Endometrial microvascular endothelial cells (primary cell): Measurements from ENCODE around the gene DNAAF5. TPM values are rescaled to one million over a fixed set of nuclear protein-coding genes. Genes with fewer than 3 reads are reported as not detected.

ENCODE experiments used
- in situ Hi-C: cut with HindIII; loops from 2 replicates; pipeline ENCODE4 v1.10.0; 2017; ENCODE audit warnings: low sequenced_read_pairs, low pct_unique_long_range_greater_than_20kb; ENCODE audit errors: inconsistent ontology term
- total RNA-seq: library from RNA; depleted of rRNA; stranded (reverse); fragments of >200 nt; gene quantifications from one replicate; pipeline ENCODE4 v1.2.3, GENCODE V29; 2015; ENCODE audit errors: inconsistent ontology term

The DNAAF5 gene
- total RNA-seq: 55.6 TPM

DNA sequence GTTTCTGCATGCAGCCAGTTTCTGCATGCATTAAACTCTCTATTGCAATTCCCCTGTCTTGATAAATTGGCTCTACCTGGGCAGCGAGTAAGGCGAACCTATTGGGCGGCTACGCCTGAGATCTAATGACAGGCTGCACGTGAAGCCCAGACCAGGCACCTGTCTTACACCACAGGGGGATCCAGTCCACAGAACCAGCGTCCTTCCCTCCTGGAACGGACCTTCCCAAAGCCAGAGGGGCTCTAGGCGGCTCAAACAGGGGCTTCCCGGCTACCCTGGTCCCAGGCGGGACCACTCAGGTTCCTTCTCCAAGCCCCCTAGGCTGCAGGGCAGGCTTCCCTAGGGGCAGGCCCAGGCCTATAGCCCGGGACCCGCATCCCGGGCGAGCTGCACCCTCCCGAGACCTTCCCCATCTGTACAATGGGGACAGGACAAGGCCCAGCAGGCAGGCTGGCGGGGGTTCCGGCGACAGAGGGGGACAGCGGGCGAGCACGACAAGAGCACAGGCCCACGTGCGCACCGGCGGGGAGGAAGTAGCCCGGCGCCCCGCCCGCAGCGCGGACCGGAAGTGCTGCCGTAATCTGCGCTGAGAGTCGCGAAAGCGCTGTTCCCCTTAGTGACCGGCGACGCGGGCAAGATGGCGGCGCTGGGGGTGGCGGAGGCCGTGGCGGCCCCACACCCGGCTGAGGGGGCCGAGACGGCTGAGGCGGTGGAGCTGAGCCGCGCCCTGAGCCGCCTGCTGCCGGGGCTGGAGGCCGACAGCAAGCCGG, at the start of gene DNAAF5:
DNAAF5 (plus strand) TSS at position 616 of the 770 bp plus-strand sequence; CDS start at position 638, 22 bp downstream.
- in situ Hi-C loops: no loop called here

DNA sequence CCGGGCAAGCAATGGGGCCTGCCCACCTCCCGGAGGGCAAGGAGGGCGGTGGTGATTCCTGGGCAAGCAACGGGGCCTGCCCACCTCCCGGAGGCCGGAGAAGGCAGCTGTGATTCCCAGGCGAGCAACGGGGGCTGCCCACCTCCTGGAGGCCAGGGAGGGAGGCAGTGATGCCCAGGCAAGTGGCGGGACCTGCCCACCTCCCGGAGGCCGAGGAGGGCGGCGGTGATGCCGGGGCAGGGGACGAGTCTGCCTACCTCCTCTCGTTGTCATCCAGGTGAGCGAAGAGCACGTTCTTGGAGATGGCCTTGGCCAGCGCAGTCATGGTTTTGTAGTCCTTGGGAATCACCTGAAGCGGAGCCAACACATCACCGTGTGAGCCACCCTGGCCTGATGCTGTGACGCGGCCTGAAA, 49.5 kb upstream of the DNAAF5 start:
- in situ Hi-C loops: no loop called here

DNA sequence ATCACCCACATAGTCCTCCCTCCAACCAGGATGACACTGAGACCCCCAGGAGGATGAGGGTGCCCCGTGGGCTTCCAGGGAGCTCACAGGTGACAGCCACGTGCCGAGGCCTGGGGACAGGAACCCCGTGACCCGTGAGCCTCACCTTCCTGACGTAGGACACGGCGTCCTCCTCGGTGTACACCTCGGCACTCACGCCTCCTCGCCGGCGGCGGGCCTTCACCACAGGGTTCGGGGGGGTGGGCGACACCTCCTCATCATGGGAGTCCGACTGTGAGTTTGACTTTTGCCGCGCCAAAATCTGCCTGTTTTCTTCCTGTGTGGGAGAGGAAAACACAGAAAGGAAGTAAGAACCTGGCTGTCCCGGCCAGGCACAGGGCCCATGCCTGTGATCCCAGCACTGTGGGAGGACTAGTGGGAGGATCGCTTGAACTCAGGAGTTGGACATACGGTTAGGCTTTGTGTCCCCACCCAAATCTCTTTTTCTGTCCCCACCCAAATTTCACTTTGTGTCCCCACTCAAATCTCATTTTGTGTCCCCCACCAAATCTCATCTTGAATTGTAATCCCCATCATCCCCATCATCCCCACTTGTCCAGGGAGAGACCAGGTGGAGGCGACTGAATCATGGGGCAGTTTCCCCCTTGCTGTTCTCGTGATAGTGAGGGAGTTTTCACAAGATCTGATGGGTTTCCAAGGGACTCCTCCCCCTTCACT, 45.9 kb upstream of the DNAAF5 start:
- in situ Hi-C loops: no loop called here

DNA sequence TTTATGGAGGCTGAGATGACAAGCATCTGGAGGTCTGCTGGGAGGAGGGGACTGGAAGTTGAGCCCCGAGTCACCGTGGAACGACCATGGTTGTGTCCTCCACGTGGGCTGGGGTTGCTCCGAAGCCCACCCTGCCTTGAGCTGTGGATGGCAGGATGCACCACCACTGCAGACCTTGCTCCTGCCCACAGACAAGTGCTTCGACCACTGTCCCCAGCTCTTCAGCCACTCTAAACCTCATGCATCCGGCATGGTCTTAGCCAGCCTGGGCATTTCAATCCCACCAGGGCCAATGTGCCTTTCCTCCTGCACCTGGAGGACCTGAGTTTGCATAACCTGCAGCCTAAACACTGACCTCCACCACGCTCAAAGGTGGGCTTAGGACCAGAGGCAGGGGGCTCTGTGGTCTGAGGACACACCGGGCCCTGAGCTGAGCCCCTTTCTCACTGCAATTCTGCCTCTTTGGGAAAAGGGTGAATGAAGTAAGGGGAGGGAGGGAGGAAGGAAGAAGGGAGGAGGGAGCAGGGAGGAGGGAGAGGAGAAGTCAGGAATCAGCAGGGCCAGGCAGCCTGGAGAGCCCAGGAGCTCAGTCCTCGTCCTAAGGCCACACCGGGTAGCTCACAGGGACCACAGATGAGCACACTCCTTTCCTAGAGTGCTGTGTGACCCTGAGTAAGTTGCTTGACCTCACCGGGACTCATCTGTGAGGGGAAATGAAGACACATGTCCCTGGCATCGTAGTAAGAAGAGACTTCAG, 44.8 kb upstream of the DNAAF5 start:
- in situ Hi-C loops: no loop called here

DNA sequence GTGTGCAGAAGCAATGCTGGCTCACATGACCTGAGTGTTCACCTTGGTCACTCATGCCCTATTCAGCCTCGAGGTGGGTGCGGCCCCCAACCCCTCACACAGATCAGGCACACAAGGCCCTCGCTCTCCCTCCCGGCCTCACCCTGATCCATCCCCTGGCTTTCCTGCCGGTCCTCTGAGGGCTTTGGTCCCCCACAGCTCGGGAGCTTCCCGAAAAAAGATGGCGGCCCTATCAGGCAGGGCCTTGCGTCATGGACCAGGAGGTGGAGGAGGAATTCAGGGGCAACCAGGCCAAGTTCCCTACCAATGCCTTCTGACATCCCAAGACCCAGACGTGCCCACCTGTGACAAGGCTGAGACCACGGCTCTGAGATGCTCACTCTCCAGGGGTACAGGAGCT, 43.7 kb upstream of the DNAAF5 start:
- in situ Hi-C loops: no loop called here

DNA sequence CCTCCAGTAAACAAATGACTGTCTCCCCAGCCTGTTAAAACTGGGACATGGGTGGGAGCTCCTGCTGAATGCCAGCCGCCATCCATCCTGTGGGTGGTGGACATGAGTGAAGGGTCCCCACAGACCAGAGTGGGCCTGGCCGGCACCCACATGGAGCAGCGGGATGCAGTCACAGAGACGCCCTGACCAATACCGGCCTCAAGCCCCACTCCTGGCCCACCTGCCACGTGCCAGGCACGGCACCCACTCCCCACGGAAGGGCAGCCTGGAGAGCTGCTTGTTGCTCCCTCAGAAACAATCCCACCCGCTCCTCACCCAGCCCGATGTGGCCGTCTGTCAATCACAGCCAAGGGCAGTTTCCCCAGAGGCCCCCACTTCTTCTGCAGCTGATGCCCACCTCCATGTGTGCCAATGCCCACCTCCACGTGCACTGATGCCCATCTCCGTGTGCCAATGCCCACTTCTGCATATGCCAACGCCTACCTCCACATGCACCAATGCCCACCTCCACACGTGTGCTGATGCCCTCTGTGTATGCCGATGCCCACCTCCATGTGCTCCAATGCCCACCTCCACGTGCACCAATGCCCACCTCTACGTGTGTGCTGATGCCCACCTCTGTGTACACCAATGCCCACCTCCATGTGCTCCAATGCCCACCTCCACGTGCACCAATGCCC, 42.8 kb upstream of the DNAAF5 start:
- in situ Hi-C loops: no loop called here

DNA sequence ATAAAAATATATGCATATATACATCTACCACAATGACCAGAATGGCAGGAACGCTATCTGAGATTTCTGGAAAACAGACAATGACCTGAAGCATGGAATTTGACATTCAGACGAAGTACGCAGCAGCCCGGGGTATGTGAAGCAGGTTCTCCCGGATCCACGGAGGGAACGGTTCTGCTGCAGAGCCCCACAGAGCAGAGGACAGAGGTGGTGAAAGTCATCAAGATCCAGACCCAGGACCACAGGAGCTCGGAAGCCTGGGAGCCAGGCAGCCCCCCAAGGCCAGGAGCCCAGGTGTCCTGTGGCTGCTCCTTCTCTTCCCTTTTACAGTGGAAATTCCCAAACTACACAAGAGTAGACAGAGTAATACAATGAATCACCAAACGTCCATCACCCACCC, 42.1 kb upstream of the DNAAF5 start:
- in situ Hi-C loops: no loop called here

DNA sequence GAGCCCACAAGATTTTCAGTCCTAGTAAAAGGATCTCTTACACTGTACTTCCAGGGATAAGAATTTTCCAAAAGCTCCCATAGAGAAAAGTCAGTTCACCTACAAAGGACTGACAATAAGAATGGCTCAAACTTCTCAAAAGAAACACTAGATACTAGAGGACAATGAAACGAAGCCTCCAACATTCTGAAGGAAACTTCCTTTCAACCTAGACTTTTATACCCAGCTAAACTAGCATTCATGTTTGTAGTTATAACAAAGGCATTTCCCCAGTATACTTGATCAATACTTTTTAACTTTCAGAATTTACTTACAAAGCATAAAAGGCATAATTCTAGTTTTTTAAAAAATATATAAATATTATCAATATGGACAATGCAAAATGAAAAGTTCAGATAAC, 41.0 kb upstream of the DNAAF5 start:
- in situ Hi-C loops: no loop called here

DNA sequence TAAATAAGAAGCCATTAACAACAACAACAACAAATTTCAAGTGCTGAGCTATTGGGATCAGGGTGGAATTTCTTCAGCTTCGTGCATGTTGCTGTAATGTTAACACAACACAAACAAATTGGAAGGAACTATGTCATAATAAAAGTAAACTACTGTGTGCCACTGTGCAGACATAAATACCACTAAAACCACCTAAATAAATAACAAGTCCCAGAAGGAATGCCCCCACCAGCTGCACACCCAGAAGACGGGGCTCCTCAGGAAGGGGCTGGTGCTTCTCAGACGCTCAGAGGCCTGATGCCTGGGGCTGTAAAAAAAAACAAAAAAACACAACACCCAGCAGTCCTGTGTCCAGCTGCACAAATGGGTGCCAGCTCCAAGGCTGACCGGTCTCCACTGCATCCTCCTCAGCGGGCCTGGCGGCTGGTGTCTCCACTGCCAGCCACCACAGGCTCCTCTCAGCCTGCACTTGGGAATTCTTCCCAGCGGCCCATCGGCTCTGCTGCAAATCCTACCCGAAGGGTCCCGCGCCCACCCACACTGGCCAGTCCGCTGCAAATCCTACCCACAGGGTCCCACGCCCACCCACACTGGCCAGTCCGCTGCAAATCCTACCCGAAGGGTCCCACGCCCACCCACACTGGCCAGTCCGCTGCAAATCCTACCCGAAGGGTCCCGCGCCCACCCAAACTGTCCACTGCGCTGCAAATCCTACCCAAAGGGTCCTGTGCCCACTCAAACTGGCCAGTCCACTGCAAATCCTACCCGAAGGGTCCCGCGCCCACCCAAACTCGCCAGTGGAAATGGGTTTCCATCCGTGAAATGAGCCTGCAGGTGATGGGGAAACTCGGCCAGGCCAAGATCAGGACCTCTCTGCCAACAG, 35.8 kb upstream of the DNAAF5 start:
- in situ Hi-C loops: no loop called here

DNA sequence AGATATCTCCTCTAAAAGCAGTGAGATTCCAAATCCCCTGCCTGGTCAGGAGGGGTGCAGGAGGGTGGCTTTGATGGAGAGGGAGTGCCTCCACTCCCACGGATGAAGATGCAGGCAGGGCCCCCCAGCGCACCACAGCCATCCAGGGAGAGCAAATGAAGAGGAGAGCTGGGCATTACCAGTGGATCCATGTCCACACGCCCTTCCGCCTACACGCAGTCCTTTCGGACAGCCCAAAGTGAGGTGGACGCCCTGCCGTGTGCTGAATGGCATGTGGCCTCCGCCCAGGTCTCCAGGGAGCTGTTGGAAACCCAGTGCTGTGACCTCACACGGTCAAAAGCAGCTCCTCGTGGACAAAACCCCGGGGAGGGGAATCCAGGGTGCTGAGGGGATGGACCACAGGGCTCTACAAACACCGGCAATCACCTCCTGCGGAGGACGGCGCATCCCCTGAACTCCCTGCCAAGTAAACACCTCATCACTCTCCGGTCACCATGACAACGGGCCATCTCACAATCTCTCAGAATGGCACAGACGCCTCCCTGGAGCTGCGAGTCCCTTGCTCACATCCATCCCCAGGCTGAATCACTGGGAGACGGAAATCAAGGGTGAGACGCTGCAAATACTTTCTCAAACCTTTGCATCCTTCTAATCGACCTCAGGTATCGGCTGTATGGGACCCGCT, 35.0 kb upstream of the DNAAF5 start:
- in situ Hi-C loops: no loop called here

DNA sequence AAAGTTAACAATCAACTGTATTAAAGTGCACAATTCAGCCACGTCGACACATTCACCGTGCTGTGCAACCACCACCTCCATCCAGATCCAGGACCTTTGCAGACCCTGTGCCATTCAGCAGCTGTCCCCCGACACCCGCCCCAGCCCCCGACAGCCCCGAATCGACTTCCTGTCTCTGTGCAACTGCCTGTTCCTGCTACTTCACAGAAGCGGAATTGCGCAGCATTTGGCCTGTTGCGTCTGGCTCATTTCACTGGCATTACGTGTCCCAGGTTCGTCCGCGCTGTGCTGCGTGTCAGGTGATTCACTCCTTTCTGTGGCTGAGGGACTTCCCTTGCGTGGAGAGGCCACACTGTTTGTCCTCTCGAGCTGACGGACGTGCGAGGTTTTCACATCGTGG, 33.2 kb upstream of the DNAAF5 start:
- in situ Hi-C loops: no loop called here

DNA sequence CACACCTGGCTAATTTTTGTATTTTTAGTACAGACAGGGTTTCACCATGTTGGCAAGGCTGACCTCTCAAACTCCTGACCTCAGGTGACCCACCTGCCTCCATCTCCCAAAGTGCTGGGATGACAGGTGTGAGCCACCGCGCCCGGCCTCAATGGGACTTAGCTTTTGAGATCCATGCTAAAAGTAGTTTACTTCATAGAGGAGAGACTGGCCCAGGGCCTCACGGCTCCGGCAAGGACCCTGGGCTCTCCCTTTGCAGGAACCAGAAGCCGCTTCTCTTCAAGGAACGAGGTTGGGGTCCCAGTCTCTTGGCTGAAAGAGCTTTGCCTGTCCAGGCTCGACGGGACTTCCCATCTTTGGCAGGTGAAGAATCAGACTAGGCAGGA, 30.1 kb upstream of the DNAAF5 start:
- in situ Hi-C loops: no loop called here

DNA sequence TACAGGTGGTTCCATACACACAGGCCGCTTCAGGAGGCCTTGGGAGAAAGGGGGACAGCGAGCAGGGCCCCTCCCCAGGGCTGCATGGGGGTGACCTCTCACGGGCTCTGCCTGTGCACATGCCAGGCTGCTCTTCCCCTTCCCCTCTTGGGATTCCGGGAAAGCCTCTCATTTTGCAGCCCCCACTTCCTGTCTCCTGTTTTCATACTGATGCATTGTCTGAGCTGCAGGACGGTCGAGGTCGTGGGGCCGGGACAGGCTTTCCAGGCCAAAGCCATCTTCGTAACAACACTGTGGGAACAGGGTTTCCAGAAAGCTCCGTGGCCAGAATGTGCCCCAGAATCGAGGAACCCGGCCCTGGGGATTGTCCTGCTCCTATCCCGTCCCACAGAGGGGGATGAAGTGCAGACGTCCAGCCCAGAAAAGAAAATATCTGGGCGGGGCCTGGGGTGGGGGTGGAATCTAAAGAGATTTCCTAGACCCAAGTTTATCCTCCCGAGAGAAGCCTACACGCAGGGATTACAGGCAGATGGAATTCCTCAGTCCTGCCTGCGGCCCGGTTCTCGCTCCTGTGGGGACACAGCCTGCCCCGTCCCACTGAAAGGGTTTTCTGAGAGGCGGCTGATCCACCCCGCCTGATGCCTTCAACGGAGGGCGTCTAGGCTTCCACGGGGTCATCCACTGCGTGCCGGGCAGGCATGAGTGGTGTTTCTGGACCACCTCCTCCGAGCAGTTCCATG, 29.5 kb upstream of the DNAAF5 start:
- in situ Hi-C loops: no loop called here

DNA sequence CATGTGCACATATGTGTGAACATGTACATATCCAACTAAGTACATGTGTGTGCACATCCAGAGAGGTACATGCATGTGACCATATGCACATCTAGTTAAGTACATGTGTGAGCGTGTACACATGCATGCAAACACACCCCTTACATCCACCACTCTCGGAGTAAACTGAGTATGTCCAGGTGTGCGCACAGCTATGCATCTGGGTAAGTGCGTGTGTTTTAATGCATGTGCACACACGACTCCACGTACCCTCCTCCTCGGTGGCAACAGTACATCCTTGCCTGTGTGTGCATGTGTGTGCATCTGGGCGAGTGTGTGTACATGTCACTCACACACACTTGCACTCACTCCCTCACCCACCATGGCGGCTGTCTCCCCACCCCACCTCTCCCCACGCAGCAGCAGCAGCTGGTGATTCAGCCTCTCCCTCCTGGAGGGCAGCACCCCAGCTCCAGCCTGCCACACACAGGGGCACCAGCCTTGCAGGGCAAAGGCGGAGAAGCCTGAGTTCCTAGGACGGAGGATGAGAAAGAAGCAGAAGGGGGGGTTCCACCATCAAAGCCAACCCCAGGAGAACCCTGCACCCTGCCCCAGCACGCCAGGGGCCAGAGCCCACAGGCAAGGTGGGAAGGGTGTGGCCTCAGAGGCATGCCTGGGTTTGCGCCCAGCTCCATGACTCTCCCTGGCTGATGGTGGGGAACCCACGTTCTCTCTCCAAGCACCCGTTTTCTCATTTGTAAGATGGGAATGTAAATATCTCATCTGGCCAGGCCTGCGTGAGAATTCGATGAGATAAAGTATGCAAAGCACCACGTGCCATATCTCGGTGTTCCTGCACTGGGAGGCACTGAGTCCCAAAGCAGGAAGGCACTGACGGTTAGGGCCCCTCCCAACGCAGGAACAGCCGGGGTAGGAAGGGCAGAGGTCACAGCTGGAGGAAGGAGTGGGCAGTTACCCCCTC, 27.7 kb upstream of the DNAAF5 start:
- in situ Hi-C loops: no loop called here

DNA sequence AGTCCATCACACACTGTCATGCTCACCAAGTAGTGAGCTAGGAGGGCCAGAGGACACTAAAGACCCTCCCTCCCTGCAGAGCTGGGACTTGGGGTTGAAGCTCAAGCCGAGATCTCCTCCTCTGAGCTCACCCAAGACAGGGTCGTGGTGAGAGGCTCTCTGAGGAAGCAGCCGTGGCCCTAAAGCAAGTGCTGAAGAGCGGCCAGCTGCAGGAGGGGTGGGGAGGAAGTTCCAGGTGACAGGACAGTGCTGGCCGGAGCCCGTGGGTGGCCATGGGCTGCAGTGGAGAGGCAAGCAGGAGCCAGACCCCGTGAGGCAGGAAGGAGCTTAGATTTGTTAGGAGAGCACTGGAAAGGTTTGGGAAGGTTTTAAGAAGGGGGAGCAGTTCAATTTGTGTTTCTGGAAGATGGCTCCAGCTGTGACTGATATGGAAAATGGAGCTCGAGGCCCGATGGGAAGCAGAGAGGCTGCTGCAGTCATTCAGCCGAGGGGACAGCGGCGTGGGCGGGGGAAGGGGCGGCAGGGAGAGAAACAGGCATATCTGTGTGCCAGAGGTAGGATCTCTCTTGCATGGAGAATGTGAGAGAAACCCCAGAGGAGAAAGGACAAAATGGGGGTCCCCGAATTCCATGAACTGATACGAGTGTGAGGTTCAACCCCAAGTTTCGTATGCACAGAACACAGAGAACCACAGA, 26.9 kb upstream of the DNAAF5 start:
- in situ Hi-C loops: no loop called here
